AG08396 (cell line): Measurements from ENCODE around the gene CNTN4.
"Not testable (repeated sequence)": the region's sequence is repeated elsewhere in the genome, so short reads cannot be mapped to it uniquely, and the experiment has no call there.

Source experiments
- DNase-seq: peaks from one replicate; pipeline ENCODE4 v3.0.0; 2012; ENCODE audit warnings: low spot score, mixed read lengths

CNTN4 gene

DNA sequence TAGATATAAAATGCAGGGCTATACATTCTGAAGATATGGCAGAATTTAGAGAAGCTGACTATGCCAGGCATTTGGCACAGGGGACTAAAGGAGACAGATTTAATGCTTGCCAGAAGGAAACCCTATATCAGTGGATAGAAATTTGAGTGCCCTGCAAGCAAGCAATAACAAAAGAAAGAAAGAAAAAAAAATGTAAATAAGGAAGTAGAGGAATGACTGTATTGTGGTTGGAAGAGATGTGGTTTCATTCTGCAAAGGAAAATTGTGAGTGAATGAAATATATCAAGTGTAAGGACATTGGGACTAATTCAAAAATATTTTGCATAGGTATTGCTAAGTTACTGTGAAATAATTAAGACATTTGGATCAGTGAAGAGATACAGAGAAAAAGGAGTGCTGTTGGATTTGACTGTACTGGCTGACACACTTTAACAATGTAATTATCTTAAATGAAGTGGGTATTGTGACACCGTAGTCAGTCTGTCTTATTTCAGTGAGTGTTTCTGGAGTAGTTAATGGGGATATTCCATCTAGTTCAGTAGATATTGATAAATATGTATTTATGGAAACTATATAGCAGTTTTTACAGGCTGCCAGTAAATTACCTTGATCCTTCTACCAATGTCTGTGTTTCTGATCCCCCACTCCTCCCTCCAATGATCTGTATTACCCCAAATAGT is 418.2 kb downstream of the CNTN4 start:
- DNase-seq, result no peak

DNA sequence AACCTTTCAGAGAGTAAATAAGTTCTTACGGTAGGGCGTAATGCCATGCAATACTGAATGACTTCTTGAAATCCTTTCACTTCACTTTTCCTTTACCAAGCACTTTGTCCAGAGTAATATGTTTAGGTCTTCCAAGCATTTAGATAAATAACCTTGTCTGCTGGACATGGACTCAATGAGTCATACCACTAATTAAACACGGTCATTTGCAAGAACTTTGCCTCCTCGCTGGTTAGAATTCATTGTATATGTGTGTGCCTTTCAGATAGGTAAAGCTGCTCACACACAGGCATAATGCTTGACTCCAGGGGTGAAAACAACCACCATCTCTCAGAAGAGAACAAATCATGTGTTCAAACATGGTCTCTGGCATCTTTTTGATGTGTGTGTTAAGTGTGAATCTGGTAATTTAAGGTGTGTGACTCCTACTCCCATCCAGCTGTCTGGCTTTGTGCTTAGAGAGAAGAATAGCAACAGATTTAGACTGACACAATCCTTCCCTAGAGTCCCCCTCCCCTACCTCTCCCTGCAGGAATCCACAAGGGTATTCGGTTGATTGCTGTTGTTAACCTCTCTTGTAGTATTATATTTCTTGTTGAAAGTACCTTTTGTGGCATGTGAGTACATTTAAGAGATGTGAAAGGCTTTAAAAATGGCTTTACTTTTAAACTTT is 419.0 kb downstream of the CNTN4 start:
- DNase-seq, result no peak

DNA sequence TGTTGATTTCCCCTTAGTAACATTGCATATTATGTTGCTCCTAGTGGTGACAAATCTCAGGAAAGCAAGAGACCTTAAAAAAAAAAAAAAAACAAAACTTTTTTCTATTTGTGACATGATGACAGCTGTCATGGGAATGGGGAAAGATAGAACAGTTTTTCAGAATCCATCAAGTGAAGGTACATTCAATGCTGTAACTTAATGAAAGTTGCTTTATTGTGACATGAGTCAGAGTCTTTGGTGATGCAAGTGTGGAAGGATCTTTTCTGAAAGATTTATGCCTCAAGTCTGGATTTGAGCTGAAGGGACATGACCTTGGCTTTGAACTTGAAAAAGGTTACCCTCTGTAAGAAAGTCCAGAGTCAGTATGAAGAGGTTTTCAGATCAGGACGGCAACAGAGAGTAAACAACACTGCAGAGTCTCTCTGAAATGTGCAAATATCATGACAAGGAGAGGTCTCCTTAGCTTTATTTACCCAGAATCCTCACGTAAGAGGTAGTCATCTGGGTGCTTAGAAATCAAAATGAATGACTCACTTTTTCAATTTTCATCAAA is 424.7 kb downstream of the CNTN4 start:
- DNase-seq, result no peak

DNA sequence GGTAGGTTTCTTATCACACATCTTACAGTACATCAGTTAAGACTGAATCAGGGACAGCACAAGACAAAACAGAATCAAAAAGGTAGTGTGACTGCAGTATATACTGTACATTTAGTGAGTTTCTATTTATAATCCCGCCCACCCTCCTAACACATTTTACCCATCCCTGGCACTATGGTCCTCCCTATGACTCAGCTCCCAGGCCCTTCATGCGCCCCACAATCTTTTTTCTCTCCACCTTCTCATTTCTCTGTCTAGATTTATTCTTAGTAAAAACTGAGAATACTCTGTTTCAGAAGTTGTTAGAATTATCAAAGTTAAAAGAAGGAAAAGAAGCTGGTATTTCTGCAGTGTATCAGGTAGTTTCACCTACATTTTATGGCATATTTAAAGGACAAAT is 427.3 kb downstream of the CNTN4 start:
- no peak for DNase-seq

DNA sequence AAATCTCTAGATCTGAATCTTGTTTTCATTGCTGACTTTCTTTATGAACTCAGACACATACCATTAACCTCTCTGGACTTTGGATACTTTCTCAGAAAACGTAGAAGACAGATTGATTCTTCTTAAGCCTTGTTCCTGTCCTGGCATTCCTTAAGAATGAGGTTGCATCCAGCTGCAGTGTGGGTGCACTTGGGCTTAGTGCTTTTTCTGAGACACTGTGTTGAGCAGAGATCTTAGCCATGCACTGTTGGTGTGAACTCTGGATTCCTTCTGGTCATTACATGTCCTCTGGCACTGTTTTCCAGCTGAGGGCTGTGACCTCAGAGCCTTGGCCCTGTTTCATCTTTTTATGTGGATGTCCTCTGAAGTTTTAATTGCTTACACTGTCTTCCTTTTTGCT is 428.3 kb downstream of the CNTN4 start:
- DNase-seq, result no peak

DNA sequence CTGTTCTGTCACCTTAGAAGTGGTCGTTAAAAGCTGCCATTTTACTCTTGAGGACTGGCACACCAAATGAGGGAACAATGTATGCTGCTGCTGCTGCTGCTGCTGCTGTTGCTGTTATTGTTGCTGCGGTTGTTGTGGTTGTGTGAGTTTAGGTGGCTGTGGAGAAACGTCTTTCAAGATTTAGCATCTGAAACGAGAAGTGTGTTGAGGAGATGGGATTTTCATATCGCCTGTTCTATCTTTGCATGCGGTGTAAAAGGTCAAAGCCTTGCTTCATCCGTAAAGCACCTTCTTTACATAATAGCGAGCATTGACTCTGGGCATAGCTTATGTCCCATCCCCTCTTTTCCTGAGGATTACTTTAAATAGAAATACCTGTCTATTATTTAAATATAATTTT is 428.7 kb downstream of the CNTN4 start:
- not testable (repeated sequence) for DNase-seq

DNA sequence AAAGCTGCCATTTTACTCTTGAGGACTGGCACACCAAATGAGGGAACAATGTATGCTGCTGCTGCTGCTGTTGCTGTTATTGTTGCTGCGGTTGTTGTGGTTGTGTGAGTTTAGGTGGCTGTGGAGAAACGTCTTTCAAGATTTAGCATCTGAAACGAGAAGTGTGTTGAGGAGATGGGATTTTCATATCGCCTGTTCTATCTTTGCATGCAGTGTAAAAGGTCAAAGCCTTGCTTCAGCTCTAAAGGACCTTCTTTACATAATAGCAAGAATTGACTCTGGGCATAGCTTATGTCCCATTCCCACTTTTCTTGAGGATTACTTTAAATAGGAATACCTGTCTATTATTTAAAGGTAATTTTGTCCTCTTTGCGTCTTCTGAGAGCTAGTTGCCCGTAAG is 436.1 kb downstream of the CNTN4 start:
- not testable (repeated sequence) for DNase-seq

DNA sequence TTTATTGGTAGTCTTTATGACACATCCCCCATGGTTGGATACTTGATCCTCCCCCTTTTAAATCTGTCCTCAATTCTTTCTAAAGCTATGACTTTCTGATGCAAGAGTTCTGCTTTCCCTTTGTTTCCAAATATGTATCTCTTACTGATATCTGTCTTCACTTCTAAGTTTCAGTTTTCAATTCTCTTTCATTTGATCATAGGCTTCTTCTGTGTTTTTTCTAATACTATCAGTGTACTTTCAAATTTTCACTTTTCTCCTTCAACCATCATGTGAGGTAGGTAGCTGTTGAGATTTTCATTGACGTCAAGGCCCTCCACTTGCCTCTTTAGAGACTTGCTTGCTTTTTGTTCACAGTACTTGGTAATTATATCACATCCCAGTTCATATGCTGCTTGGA is 436.5 kb downstream of the CNTN4 start:
- no peak for DNase-seq

DNA sequence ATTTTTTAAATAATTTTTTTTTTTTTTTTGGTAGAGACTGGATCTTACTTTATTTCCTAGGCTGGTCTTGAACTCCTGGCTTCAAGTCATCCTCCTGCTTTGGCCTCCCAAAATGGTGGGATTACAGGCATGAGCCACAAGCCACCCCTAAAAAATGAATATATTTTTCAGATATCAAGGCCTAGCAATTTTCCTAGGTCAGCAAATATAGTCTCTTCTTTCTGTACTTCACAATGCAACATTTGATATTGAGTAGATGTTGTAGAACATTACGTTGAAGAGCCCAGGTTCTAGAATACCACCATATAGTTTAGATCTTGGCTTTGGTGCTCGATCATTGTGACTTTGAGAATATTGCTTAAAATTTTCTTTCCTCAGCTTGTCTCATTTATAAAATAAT is 437.9 kb downstream of the CNTN4 start:
- DNase-seq, result no peak

DNA sequence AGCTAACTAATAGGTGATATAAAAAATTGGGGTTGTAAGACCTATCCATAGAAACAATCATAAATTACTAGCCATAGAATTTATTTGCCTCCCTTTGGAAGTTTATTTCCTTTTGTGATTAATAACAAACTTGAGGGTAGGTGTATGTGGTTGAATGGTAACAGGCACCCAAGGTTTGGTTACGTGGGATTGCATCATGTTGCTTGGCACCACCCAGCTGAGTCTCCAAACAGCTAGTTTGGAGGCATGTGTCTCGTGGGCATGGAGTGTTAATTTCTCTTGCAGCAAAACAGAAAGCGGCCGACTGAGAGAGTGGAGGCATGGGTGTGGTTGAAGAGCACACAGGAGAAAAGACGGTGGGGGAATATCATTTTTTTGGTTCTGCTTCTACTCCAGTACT is 441.4 kb downstream of the CNTN4 start:
- no peak for DNase-seq

DNA sequence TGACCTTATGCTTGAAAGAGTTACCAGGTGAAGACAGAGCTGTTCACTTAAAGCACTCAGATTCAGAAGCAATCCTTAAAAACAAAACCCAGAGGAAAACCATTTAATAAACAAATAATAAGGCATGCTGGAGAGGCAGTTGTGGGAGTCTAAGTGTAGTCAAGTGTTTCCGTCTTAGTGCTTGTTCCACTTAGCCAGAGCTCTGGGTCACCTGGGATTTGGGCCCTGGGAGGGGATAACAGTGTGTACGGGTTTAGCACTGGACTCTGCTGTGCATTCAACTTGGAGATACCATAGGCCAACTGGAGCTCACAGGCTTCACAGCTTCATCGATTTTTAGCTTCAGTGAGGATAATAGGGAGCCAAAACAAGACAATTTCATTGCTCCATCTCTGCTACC is 444.6 kb downstream of the CNTN4 start:
- no peak for DNase-seq

DNA sequence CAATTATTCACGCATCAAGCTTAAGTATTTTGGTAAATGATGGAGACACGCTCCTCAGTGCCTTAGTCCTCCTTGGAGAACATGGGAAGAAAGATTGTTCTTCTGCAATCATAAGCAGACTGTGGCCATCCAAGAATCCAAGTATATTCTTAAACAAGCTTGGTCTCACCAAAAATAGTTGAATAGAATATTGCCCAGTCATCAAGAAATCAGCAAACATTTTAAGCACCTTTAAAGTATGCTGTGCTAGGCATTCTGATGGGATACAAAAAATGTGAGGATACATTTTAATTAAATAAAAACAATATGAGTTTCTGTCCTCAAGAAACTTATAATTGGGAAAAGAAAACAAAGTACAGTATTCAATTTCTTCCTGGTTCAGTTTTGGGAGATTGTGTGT is 445.5 kb downstream of the CNTN4 start:
- no peak for DNase-seq

DNA sequence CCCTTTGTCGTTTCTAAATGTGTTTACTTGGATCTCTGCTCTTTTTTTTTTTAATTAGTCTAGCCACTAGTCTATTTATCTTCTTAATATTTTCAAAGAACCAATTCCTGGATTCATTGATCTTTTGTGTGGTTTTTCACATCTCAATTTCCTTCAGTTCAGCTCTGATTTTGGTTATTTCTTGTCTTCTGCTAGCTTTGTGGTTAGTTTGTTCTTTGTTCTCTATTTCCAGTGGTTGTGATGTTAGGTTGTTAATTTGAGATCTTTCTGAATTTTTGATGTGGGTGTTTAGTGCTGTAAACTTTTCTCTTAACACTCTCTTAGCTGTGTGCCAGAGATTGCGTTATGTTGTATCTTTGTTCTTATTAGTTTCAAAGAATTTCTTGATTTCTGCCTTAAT is 446.1 kb downstream of the CNTN4 start:
- DNase-seq, result no peak

DNA sequence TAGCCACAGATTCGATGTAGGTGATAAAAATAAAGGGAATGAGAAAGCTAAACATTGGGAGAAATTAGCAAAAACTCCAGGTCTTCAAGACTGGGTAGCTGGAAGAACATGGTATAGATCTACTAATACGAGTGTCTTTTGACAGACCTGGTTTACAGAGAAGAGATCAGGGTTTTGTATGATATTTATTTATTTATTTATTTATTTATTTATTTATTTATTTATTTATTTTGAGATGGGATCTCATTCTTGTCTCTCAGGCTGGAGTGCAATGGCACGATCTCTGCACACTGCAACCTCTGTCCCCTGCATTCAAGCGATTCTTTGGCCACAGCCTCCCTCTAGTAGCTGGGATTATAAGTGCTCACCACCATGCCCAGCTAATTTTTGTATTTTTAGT is 448.4 kb downstream of the CNTN4 start:
- no peak for DNase-seq

DNA sequence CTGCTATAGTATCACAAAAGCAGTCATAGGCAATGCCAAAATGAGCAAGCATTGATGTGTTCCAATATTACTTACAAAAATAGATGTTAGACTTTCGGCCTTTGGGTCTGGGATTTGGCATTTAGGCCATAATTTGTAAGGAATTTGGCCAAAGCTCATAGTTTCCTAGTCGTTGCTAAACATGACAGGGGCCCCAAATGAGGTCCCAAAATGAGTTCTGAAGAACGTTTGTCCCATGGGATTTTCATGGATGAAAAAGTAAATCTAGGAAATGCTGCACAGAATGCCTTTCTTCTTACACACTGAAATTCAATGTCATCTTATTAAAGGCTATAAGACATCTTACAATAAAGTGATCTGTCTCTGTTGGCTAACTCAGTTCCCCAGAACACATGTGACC is 456.0 kb downstream of the CNTN4 start:
- DNase-seq, result no peak

DNA sequence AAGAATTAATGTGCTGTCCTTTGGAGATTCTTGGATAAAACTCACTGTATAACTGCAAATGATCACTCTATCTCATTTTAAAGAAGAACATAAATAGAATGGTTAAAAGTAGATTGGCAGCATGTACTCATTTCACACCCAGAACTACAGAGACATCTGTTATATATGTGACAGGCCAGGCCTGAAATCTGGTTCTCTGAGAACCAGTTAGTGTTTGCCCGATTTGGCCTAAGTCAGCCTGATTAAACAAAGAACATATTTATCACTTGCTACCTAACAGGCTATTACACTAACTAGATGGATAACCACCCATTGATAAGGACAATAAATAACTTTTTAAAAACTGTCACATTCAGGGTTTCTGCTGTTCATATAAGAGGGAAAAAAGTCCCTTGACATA is 460.1 kb downstream of the CNTN4 start:
- DNase-seq, result no peak

DNA sequence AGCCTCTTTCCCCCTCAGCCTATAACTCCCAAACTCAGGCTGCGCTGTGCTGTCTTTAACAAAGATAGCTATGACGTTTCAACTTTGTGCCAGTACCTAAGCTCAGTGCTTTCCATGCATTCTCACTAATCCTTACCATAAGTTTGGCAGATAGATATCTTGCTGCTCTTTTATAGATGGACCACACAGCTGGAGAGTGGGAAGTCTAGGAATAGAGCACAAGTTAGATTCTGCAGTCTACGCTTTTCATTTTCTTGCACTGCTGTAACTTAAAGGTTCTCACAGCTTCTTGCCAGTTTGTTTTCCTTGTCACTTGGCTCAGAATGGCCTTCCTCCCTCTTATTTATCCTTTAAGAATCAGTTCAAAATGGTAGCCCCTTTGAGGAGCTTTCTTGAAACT is 468.8 kb downstream of the CNTN4 start:
- DNase-seq, result no peak

DNA sequence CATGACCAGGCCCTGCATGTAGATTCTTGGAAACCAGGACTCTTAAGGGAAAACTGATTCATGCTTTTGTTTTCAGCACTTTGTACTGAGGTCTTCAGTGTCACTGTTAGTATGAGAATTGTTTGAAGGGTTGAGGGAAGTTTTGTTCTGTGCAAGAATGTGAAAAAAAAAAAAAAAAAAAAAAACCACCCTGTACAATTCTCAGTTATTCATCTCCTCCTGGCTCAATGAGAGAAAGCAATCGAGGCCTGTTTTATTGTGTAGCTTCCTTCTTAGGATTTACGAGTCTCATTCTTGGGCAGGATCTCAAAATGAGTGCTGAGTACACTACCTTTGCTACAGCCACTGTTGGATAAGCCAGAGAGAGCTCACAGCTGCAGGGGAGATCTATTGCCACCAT is 469.5 kb downstream of the CNTN4 start:
- no peak for DNase-seq

DNA sequence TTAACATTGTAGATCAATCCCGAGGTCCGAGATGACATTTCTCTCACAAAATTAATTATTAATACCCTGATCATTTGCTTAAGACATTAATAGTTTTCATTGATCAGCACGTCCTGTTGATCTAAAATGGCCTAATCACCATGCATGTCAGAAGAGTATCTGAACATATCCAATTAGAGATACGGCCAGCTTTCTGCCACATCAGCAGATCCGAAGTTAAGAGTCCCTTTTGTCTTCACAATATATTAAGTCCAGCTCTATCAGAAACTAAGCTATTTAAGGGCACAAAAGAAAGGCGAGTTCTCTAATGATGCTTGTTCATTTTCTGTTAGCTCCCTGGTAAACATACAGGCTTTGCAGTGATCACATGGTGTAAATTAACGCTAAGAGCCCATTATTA is 470.3 kb downstream of the CNTN4 start:
- DNase-seq, result no peak

DNA sequence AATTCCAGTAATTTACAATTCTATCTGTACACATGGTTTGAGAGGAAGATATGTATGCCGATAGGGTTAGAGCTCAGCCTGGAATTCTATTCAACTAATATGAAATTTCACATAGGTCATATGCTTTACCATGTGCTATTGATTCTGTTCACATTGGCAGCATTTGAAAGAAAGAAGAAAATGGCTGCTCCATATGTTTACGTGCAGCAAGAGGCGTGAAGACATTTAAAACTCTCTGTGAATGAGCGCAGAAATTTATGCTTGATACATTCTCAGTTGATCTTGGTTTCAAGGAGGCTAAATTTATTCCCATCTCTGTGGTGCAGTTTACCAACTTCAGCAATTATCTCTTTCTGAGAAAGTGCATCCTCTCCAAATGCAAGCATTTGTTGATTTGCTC is 478.9 kb downstream of the CNTN4 start:
- no peak for DNase-seq

DNA sequence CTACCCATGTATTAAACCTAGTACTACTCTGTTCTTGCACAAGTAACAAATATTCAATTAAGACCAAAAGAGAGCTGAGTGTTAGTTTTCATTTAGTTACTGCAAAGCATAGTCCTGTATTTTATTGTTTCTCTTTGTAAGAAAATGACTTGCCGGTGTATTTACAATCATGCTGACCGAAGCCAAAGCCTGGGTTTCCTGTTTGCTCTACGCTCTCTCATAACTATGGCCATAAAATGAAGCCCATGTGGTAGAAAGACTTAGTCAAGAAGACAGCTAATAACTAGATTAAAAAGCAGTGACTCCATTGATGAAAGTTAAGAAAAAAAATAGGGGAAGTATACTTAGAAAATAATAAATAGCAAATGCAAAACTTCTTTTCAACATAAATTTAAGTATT is 479.9 kb downstream of the CNTN4 start:
- DNase-seq, result no peak

DNA sequence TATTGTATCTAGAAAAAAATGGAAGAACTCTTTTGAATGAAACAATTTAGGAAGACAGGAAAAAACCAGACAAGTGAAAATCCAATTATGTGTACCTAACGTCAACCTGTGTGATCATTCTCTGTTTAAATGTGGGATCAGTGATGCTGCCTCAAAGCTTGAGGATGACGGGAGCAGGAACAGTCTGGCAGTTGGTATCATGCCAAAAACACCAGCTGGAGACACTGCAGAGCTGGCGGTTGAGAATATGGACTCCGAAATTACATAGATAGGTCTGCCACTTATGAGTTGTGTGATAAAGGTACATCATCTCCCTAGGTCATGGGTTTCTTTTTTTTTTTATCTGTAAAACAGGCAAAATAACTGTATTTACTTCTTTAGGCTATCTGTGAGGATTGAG is 480.5 kb downstream of the CNTN4 start:
- DNase-seq, result no peak

DNA sequence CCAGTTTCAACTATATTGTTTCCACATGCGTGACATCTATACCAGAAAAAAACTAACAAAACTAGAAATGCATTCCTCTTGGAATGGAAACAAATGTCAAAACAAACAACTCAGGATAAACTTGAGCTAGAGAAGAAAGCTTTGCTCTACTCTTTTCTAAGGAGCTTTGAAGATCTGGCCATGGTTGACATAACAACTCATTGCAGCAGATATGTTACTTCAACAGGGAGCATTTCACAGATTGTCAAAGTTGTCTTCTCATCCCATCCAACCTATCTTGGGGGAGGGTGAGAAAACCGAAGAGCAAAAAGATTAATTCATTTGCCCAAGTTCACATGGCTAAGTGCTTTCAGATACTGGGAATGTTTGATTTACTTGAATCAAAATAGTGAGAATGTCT is 484.4 kb downstream of the CNTN4 start:
- no peak for DNase-seq
